Naive thymus-derived CD8-positive, alpha-beta T cell (primary cell): ENCODE measurements around the gene EPS8L2. TPM values are rescaled to one million over a fixed set of nuclear protein-coding genes. Genes with fewer than 3 reads are reported as not detected.

Experiments used
- ATAC-seq, 2 donors: fragments of 150-1000 bp; cut with Tn5 transposase in 1 of 2; sonication (Bioruptor Pico), chemical (Tn5 transposase) in 1 of 2; 1 replicate in 1 of 2; 2 replicates in 1 of 2; pipeline ENCODE4 v1.10.0; 2021; ENCODE audit warnings: mild to moderate bottlenecking in 2 of 2, moderate library complexity in 2 of 2
- POLR2A ChIA-PET: fragments of 350-600 bp; sonication (Branson Sonifier 250); formaldehyde crosslinking; loops from one replicate; lab custom pipeline; 2021; ENCODE audit warnings: antibody characterized with exemption; lab: Charles Lee
- DNase-seq, 10 donors: peaks; one replicate each; pipeline versions ENCODE4 v3.0.0 to v3.0.0-alpha.2; 2020 to 2022
- H3K27ac Mint-ChIP-seq, 10 donors: one replicate each; pipeline ENCODE4 v1.8.0; 2020 to 2022; ENCODE audit warnings: mild to moderate bottlenecking in 10 of 10, mixed read lengths in 10 of 10, moderate library complexity in 4 of 10, inconsistent platforms in 1 of 10
- H3K27me3 Mint-ChIP-seq, 5 donors: one replicate each; pipeline ENCODE4 v1.8.0; 2021 to 2022; ENCODE audit warnings: mixed read lengths in 5 of 5
- H3K36me3 Mint-ChIP-seq, 3 donors: one replicate each; pipeline ENCODE4 v1.8.0; 2020 to 2022; ENCODE audit warnings: mixed read lengths in 3 of 3, mild to moderate bottlenecking in 2 of 3, inconsistent platforms in 1 of 3
- H3K4me1 Mint-ChIP-seq, 4 donors: one replicate each; pipeline ENCODE4 v1.8.0; 2021 to 2022; ENCODE audit warnings: mixed read lengths in 4 of 4
- H3K4me3 Mint-ChIP-seq, 10 donors: one replicate each; pipeline ENCODE4 v1.8.0; 2020 to 2022; ENCODE audit warnings: mild to moderate bottlenecking in 10 of 10, mixed read lengths in 10 of 10, moderate library complexity in 6 of 10, inconsistent platforms in 1 of 10
- H3K9me3 Mint-ChIP-seq, 9 donors: one replicate each; pipeline ENCODE4 v1.8.0; 2020 to 2022; ENCODE audit warnings: mixed read lengths in 9 of 9, mild to moderate bottlenecking in 3 of 9, inconsistent platforms in 1 of 9, moderate library complexity in 1 of 9
- polyA plus RNA-seq, 3 donors: library from polyadenylated mRNA; unstranded; fragments of 300-500 nt; fragmentation: Illumina TruSeq; gene quantifications; one replicate each; pipeline ENCODE4 v1.2.3, GENCODE V29; 2021
- total RNA-seq, 8 experiments: library from RNA in 2 of 8; stranded (reverse) in 2 of 8; gene quantifications; one replicate each; pipeline ENCODE4 v1.2.3 and lab custom pipeline; 2021 to 2026

The EPS8L2 gene
- total and polyA plus RNA-seq, 5 experiments from 2014 or later = 8.2 to 20.4 (median 9.7) TPM

DNA sequence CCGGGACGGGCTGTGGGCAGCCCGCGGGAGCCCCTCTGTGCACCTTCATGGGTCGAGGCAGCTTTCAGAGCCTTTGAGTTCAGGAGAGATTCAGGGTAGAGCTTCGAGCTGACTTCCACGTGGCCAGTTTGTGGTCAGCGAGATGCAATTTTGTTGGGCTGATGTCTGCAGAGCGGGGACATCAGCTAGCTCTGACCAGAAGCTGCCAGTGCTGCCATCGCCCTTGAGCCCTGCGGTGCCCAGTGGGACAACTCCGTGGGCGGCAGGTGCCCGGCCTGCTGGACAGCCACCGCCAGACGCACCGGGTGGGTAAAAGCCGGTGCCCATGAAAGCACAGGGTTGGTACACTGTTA lies 42.0 kb downstream of the EPS8L2 start:
- Mint-ChIP-seq H3K36me3 (peaks cover 0 to 5% (median 0%) of the 10 kb centered on the region in 3 donors), H3K4me1 (peaks cover 4 to 33% (median 22%) of the 10 kb centered on the region in 4 donors), H3K9me3 (no peaks in the 10 kb centered on the region), H3K4me3 (peak overlapping the region; percentile 76 to 88 (median 82)), H3K27me3 (no peaks in the 10 kb centered on the region), H3K27ac (peak overlapping the region; percentile 1 to 83 (median 76))
- POLR2A ChIA-PET = interaction anchor here (0.6 to 3.7 kb wide), 11 partner anchors 8 to 230 kb away, joined by 3 to 18 read pairs (median 5); partner anchors contain the start of genes LRRC56, PIDD1, RPLP2 and TSPAN4
- ATAC-seq = peak in 1 of 2 donors; percentile 4
- DNase-seq = no peak

- peak overlapping the region in 8 of 10 donors; percentile 11 to 55 (median 37) for H3K4me3 Mint-ChIP-seq
- no peaks in the 10 kb centered on the region for H3K9me3 Mint-ChIP-seq
- DNase-seq (no peak), ATAC-seq (no peak)
- peaks cover 4 to 33% (median 22%) of the 10 kb centered on the region in 4 donors for H3K4me1 Mint-ChIP-seq
- peaks cover 0 to 5% (median 0%) of the 10 kb centered on the region in 3 donors for H3K36me3 Mint-ChIP-seq
- H3K27ac Mint-ChIP-seq = no peak overlapping the region
- POLR2A ChIA-PET = interaction anchor here (0.8 to 1.2 kb wide), 2 partner anchors 76 to 533 kb away, joined by 3 to 4 read pairs; no protein-coding TSS in a partner anchor
- no peaks in the 10 kb centered on the region for H3K27me3 Mint-ChIP-seq
Observed at GRCh38 chr11:749731-750130, 43.7 kb downstream of the EPS8L2 start.

- DNase-seq = no peak
- ATAC-seq = no peak
- no peak overlapping the region for H3K4me3 Mint-ChIP-seq
- peaks cover 0 to 76% (median 0%) of the 10 kb centered on the region in 3 donors for H3K36me3 Mint-ChIP-seq
- peaks cover 0 to 3% (median under 1%) of the 10 kb centered on the region in 4 donors for H3K4me1 Mint-ChIP-seq
- no peaks in the 10 kb centered on the region for H3K27me3 Mint-ChIP-seq
- POLR2A ChIA-PET = no interaction called here
- no peaks in the 10 kb centered on the region for H3K9me3 Mint-ChIP-seq
- no peak overlapping the region for H3K27ac Mint-ChIP-seq
Observed at GRCh38 chr11:760236-760635, 54.2 kb downstream of the EPS8L2 start.

DNA sequence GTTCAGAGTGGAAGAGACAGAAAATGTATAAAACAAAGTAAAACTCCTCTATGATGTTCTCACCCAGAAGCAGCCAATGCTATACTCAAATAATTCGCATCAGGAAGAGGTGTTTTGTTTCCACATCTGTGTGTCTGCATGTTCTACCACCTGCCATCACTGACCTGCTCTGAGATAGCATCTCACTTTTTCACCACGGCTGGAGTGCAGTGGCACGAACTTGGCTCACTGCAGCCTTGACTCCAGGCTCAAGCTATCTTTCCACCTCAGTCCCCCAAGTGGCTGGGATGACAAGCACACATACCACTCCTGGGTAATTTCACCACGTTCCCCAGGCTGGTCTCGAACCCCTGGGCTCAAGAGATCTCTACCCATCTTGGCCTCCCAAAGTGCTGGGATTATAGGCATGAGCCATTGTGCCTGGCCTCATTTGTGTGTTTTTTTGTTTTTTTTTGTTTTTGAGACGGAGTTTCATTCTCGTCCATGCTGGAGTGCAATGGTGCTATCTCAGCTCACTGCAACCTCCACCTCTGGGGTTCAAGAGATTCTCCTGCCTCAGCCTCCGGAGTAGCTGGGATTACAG lies 55.6 kb downstream of the EPS8L2 start:
- H3K27me3 Mint-ChIP-seq = no peaks in the 10 kb centered on the region
- peaks cover 0 to 69% (median 0%) of the 10 kb centered on the region in 3 donors for H3K36me3 Mint-ChIP-seq
- ATAC-seq (no peak), DNase-seq (no peak)
- H3K4me1 Mint-ChIP-seq = peaks cover 0 to 3% (median 1%) of the 10 kb centered on the region in 4 donors
- no peaks in the 10 kb centered on the region for H3K9me3 Mint-ChIP-seq
- no peak overlapping the region for H3K4me3 Mint-ChIP-seq
- POLR2A ChIA-PET = interaction anchor here (0.6 to 1.0 kb wide), 2 partner anchors 23 to 35 kb away, joined by 3 read pairs; no protein-coding TSS in a partner anchor
- no peak overlapping the region for H3K27ac Mint-ChIP-seq

GRCh38 chr11:762421-763072 lies 56.5 kb downstream of the EPS8L2 start:
- POLR2A ChIA-PET = interaction anchor here (0.6 to 1.0 kb wide), 3 partner anchors 24 to 62 kb away, joined by 3 read pairs; no protein-coding TSS in a partner anchor
- ATAC-seq (no peak), DNase-seq (no peak)
- Mint-ChIP-seq H3K27me3 (no peaks in the 10 kb centered on the region), H3K4me3 (no peak overlapping the region), H3K36me3 (peaks cover 0 to 60% (median 0%) of the 10 kb centered on the region in 3 donors), H3K4me1 (peaks cover 0 to 3% (median 1%) of the 10 kb centered on the region in 4 donors), H3K27ac (peak overlapping the region in 2 of 10 donors; percentile 33 to 37), H3K9me3 (no peaks in the 10 kb centered on the region)

- DNase-seq (no peak), ATAC-seq (no peak)
- Mint-ChIP-seq H3K27me3 (no peaks in the 10 kb centered on the region), H3K4me3 (no peak overlapping the region), H3K9me3 (no peaks in the 10 kb centered on the region), H3K27ac (peak overlapping the region in 1 of 10 donors; percentile 31), H3K36me3 (peaks cover 0 to 56% (median 0%) of the 10 kb centered on the region in 3 donors), H3K4me1 (peaks cover 0 to 3% (median 1%) of the 10 kb centered on the region in 4 donors)
- POLR2A ChIA-PET = interaction anchor here (1.0 kb wide), 1 partner anchor 36 kb away, joined by 3 read pairs; no protein-coding TSS in a partner anchor
Observed at GRCh38 chr11:763073-763463, 57.0 kb downstream of the EPS8L2 start.

- H3K27me3 Mint-ChIP-seq = no peaks in the 10 kb centered on the region
- no peaks in the 10 kb centered on the region for H3K9me3 Mint-ChIP-seq
- no peak for ATAC-seq
- H3K4me3 Mint-ChIP-seq = no peak overlapping the region
- DNase-seq = no peak
- peaks cover 0 to 3% (median 1%) of the 10 kb centered on the region in 4 donors for H3K4me1 Mint-ChIP-seq
- H3K36me3 Mint-ChIP-seq = peaks cover 0 to 50% (median 0%) of the 10 kb centered on the region in 3 donors
- POLR2A ChIA-PET = interaction anchor here (1.5 kb wide), 1 partner anchor 16 kb away, joined by 6 read pairs; the partner anchor contains the start of gene TALDO1
- no peak overlapping the region for H3K27ac Mint-ChIP-seq
Observed at GRCh38 chr11:763549-764321, 57.7 kb downstream of the EPS8L2 start.

DNA sequence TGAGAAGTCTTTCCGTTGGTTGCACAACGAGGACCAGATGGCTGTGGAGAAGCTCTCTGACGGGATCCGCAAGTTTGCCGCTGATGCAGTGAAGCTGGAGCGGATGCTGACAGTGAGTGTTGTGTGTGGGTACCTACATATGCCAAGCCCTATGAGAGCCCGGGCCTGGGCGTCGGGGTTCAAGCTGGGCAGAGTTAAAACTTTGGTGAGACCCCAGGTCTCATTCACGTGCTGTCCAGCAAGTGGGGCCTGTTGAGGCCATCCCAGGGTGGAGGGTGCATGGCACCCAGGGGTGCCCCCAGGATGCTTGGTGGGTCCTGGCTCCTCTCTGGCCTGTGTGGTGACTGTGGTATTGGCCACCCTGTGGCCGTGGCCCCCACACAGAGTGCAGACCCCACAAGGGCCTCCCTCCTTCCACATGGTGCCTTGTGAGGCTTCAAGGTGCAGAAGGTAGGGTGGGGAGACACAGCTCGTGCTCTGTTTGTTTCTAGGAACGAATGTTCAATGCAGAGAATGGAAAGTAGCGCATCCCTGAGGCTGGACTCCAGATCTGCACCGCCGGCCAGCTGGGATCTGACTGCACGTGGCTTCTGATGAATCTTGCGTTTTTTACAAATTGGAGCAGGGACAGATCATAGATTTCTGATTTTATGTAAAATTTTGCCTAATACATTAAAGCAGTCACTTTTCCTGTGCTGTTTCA lies 58.4 kb downstream of the EPS8L2 start:
- ATAC-seq (no peak), DNase-seq (no peak)
- peak overlapping the region in 4 of 10 donors; percentile 17 to 65 (median 44) for H3K27ac Mint-ChIP-seq
- POLR2A ChIA-PET = interaction anchor here (1.5 kb wide), 1 partner anchor 17 kb away, joined by 6 read pairs; the partner anchor contains the start of gene TALDO1
- peaks cover 0 to 3% (median 1%) of the 10 kb centered on the region in 4 donors for H3K4me1 Mint-ChIP-seq
- no peaks in the 10 kb centered on the region for H3K9me3 Mint-ChIP-seq
- H3K27me3 Mint-ChIP-seq = no peaks in the 10 kb centered on the region
- H3K4me3 Mint-ChIP-seq = no peak overlapping the region
- peaks cover 0 to 45% (median 0%) of the 10 kb centered on the region in 3 donors for H3K36me3 Mint-ChIP-seq

DNA sequence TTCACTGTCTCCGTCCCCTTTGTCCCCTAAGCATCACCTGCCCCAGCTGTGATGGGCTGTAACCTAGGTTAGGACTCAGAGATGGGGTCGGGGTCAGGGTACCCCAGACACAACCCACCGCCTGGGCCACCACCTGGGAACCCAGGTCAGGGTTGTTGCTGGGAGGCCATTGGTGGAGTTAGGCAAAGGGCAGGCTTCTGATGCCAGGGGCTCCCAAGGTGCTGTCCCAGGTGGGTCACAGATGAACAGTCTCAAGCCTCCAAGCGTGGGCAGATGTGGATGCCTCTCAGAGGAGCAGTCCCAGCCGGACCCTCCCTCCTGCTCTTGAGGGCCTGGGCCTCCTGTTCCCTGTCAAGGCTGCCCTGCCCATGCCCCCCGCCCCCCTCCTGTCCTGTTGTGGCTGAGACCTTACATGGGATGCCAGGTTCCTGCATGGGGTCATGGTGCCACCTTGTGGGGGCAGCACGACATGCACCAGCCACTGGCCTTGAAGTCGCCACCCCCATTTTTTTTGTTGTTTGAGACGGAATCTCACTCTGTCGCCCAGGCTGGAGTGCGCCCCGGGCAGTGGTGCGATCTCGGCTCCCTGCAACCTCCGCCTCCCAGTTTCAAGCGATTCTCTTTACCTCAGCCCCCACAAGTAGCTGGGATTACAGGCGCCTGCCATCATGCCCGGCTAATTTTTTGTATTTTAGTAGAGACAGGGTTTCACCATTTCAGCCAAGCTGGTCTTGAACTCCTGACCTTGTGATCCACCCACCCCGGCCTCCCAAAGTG lies 59.2 kb downstream of the EPS8L2 start:
- H3K4me1 Mint-ChIP-seq = peaks cover 0 to 3% (median 1%) of the 10 kb centered on the region in 4 donors
- H3K27me3 Mint-ChIP-seq = no peaks in the 10 kb centered on the region
- H3K9me3 Mint-ChIP-seq = no peaks in the 10 kb centered on the region
- peak overlapping the region in 1 of 10 donors; percentile 24 for H3K4me3 Mint-ChIP-seq
- peaks cover 0 to 44% (median 0%) of the 10 kb centered on the region in 3 donors for H3K36me3 Mint-ChIP-seq
- peak; percentile 83 to 91 for ATAC-seq
- POLR2A ChIA-PET = no interaction called here
- peak; percentile 58 to 83 (median 66) for DNase-seq
- H3K27ac Mint-ChIP-seq = peak overlapping the region in 4 of 10 donors; percentile 28 to 77 (median 50)

GRCh38 chr11:765802-766091 lies 59.7 kb downstream of the EPS8L2 start:
- H3K9me3 Mint-ChIP-seq = no peaks in the 10 kb centered on the region
- peaks cover 0 to 40% (median 0%) of the 10 kb centered on the region in 3 donors for H3K36me3 Mint-ChIP-seq
- peak overlapping the region in 2 of 10 donors; percentile 67 to 77 for H3K27ac Mint-ChIP-seq
- no peak overlapping the region for H3K4me3 Mint-ChIP-seq
- DNase-seq = no peak
- peaks cover 0 to 3% (median 1%) of the 10 kb centered on the region in 4 donors for H3K4me1 Mint-ChIP-seq
- no peak for ATAC-seq
- no peaks in the 10 kb centered on the region for H3K27me3 Mint-ChIP-seq
- POLR2A ChIA-PET = no interaction called here

DNA sequence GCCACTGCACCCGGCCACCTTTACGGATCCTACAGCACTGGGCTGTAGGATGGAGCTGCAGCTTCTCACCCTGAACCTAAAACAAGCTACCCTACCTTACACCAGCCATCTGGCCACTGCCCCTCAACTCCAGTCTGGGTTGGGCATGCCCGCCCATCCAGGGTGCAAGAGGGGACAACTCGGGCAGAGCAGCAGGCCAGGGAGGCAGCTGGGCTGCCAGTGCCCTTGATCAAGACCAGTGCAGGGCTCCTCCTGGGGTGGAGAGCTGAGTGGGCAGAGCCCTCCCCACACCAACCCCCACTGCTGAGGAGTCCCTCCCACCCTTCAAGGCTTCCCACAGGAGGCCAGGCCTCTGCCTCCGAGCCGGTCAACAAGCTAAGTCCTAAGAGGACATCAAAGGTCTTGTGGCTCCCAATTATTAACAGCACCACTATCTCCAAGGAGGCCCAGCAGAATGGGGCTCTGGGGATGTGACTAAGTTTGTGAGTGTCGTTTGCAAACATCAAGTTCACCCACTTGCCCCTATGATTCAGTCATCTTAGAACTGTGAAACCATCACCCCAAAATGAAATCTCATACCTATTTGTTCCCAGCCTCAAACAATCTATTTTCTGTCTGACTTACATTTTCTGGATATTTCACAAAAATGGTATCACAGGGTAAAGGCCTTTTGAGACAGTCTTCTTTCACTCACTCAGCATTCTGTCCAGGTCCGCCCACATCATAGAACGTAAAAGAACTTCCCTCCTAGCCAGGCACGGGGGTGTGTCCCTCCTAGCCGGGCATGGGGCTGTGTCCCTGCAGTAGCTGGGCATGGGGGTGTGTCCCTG lies 60.3 kb downstream of the EPS8L2 start:
- Mint-ChIP-seq H3K4me1 (peaks cover 0 to 3% (median 1%) of the 10 kb centered on the region in 4 donors), H3K27me3 (no peaks in the 10 kb centered on the region), H3K9me3 (no peaks in the 10 kb centered on the region), H3K36me3 (peaks cover 0 to 34% (median 0%) of the 10 kb centered on the region in 3 donors), H3K27ac (no peak overlapping the region), H3K4me3 (no peak overlapping the region)
- ATAC-seq = no peak
- POLR2A ChIA-PET = no interaction called here
- no peak for DNase-seq
